Body of pancreas (tissue), 4 donors: Measurements from ENCODE around the gene TMEM178B. TPM values are rescaled to one million over a fixed set of nuclear protein-coding genes. Genes with fewer than 3 reads are reported as not detected.

Experiments used
- ATAC-seq: fragments of 150-250 bp; one replicate; pipeline ENCODE4 v1.9.1; 2016
- DNase-seq, 4 donors: peaks; one replicate each; pipeline ENCODE4 v3.0.0-alpha.2; 2019
- H3K27ac ChIP-seq, 4 donors: fragments of 200-600 bp; sonication (generic); 1 replicate in 3 of 4; 2 replicates in 1 of 4; pipeline versions ENCODE4 v1.5.1 to v1.6.1; 2016 to 2019; ENCODE audit warnings: mild to moderate bottlenecking in 1 of 4, mixed read lengths in 1 of 4, moderate library complexity in 1 of 4
- H3K27me3 ChIP-seq, 2 donors: fragments of 200-600 bp; sonication (generic); one replicate each; pipeline ENCODE4 v1.6.0; 2016; ENCODE audit warnings: mild to moderate bottlenecking in 1 of 2
- H3K36me3 ChIP-seq, 2 donors: fragments of 200-600 bp; sonication (generic); replicated peaks in 1 of 2; 2 replicates each; pipeline ENCODE4 v1.5.1; 2016; ENCODE audit warnings: low read depth in 2 of 2; ENCODE audit not compliant: insufficient read depth in 1 of 2
- H3K4me1 ChIP-seq: fragments of 200-600 bp; sonication (generic); one replicate; pipeline ENCODE4 v1.6.0; 2016
- H3K4me3 ChIP-seq, 2 donors: fragments of 200-600 bp; sonication (generic); 1 replicate in 1 of 2; 2 replicates in 1 of 2; pipeline ENCODE4 v1.5.1; 2016 to 2019
- H3K9me3 ChIP-seq, 3 donors: fragments of 200-600 bp; sonication (generic); 1 replicate in 2 of 3; 2 replicates in 1 of 3; pipeline ENCODE4 v1.5.1; 2016
- CTCF ChIP-seq, 7 experiments: fragments of 450-650 bp in 4 of 7; fragments of 200-600 bp in 3 of 7; sonication (generic) in 3 of 7; IDR thresholded peaks; one replicate each; pipeline ENCODE4 v1.5.1; 2016 to 2019; ENCODE audit warnings: antibody characterized with exemption in 7 of 7
- POLR2A ChIP-seq, 3 donors: fragments of 450-650 bp; IDR thresholded peaks; one replicate each; pipeline ENCODE4 v1.6.1; 2016; ENCODE audit warnings: antibody characterized with exemption in 3 of 3, mild to moderate bottlenecking in 2 of 3
- WGBS, 2 donors: methylation state at CpG; one replicate each; pipeline ENCODE4 v1.1.5; 2017; 5-methylcytosine and 5-hydroxymethylcytosine counted together
- intact Hi-C: fragments of 100-400 bp; cut with DNase I; formaldehyde crosslinking; loops from one replicate; pipeline ENCODE4 v1.15.1; 2023
- total RNA-seq, 2 donors: library from RNA; depleted of rRNA; stranded (reverse); fragments of >200 nt; gene quantifications; one replicate each; pipeline ENCODE4 v1.1.0, GENCODE V29; 2016

TMEM178B gene
- total RNA-seq, 2 donors from 2014 or later: 1.0 to 11.9 TPM

GRCh38 chr7:141406347-141406746 is 332.5 kb downstream of the TMEM178B start:
- intact Hi-C loops: no loop called here
- Histone ChIP-seq H3K27me3 (no peaks in the 10 kb centered on the region), H3K9me3 (no peaks in the 10 kb centered on the region), H3K4me1 (no peaks in the 10 kb centered on the region), H3K4me3 (no peak overlapping the region), H3K27ac (no peak overlapping the region), H3K36me3 (no peaks in the 10 kb centered on the region)
- TF ChIP-seq POLR2A (IDR thresholded peaks at IDR 0.05): no peak
- no peak for TF ChIP-seq CTCF (IDR thresholded peaks at IDR 0.05)
- DNase-seq: no peak
- ATAC-seq: no peak

GRCh38 chr7:141407893-141408292 is 334.0 kb downstream of the TMEM178B start:
- WGBS, 2 donors: 80 to 83% methylated on average over 3 of the region's 3 CpGs
- H3K36me3 ChIP-seq: no peaks in the 10 kb centered on the region
- no peak for TF ChIP-seq POLR2A (IDR thresholded peaks at IDR 0.05)
- TF ChIP-seq CTCF (IDR thresholded peaks at IDR 0.05): no peak
- H3K27ac ChIP-seq: no peak overlapping the region
- intact Hi-C loops: no loop called here
- no peaks in the 10 kb centered on the region for H3K4me1 ChIP-seq
- H3K9me3 ChIP-seq: no peaks in the 10 kb centered on the region
- H3K27me3 ChIP-seq: no peaks in the 10 kb centered on the region
- no peak overlapping the region for H3K4me3 ChIP-seq
- ATAC-seq: no peak
- DNase-seq: no peak

GRCh38 chr7:141408440-141408839 is 334.6 kb downstream of the TMEM178B start:
- DNase-seq: no peak
- Histone ChIP-seq H3K27me3 (no peaks in the 10 kb centered on the region), H3K9me3 (no peaks in the 10 kb centered on the region), H3K4me3 (no peak overlapping the region), H3K36me3 (no peaks in the 10 kb centered on the region), H3K4me1 (no peaks in the 10 kb centered on the region), H3K27ac (no peak overlapping the region)
- WGBS, 2 donors: 60 to 65% methylated on average over 3 of the region's 3 CpGs
- no peak for ATAC-seq
- intact Hi-C loops: no loop called here
- no peak for TF ChIP-seq CTCF (IDR thresholded peaks at IDR 0.05)
- no peak for TF ChIP-seq POLR2A (IDR thresholded peaks at IDR 0.05)

- H3K4me3 ChIP-seq: no peak overlapping the region
- H3K27ac ChIP-seq: no peak overlapping the region
- DNase-seq (no peak), ATAC-seq (no peak)
- TF ChIP-seq POLR2A (IDR thresholded peaks at IDR 0.05) (no peak), CTCF (IDR thresholded peaks at IDR 0.05) (no peak)
- WGBS, 2 donors: 62 to 81% methylated on average over 1 of the region's 1 CpG
- H3K27me3 ChIP-seq: no peaks in the 10 kb centered on the region
- no peaks in the 10 kb centered on the region for H3K9me3 ChIP-seq
- intact Hi-C loops: no loop called here
- no peaks in the 10 kb centered on the region for H3K4me1 ChIP-seq
- no peaks in the 10 kb centered on the region for H3K36me3 ChIP-seq
These were observed 335.4 kb downstream of the TMEM178B start for GRCh38 chr7:141409219-141409618.

- ATAC-seq (no peak), DNase-seq (no peak)
- H3K4me1 ChIP-seq: no peaks in the 10 kb centered on the region
- 40 to 42% methylated on average over 10 of the region's 10 CpGs for WGBS, 2 donors
- no peak overlapping the region for H3K27ac ChIP-seq
- no peak overlapping the region for H3K4me3 ChIP-seq
- no peaks in the 10 kb centered on the region for H3K27me3 ChIP-seq
- no peaks in the 10 kb centered on the region for H3K36me3 ChIP-seq
- intact Hi-C loops: no loop called here
- TF ChIP-seq POLR2A (IDR thresholded peaks at IDR 0.05) (no peak), CTCF (IDR thresholded peaks at IDR 0.05) (no peak)
- H3K9me3 ChIP-seq: no peaks in the 10 kb centered on the region
These were observed 336.0 kb downstream of the TMEM178B start for GRCh38 chr7:141409801-141410329.
